Breast epithelium (tissue), 3 donors: ENCODE data around the gene CAPZA1.

Experiments used
- POLR2A ChIP-seq: fragments of 450-650 bp; IDR thresholded peaks from one replicate; pipeline ENCODE4 v1.6.1; 2016; ENCODE audit warnings: antibody characterized with exemption, mild to moderate bottlenecking, moderate library complexity
- POLR2AphosphoS5 ChIP-seq, 3 donors: sonication (generic); formaldehyde crosslinking; IDR thresholded peaks; one replicate each; pipeline ENCODE4 v1.6.1; 2017; ENCODE audit warnings: antibody characterized with exemption in 3 of 3
- TF ChIP-seq, protein P1 (sequence below), 3 donors: fragments of 450-650 bp; IDR thresholded peaks; one replicate each; pipeline ENCODE4 v1.5.1; 2016 to 2017; ENCODE audit warnings: antibody characterized with exemption in 3 of 3, mild to moderate bottlenecking in 3 of 3, moderate library complexity in 3 of 3

GRCh38 chr1:112618114-112618720 lies 1.4 kb upstream of the CAPZA1 start:
- TF ChIP-seq POLR2AphosphoS5 (IDR thresholded peaks at IDR 0.05) (no peak), POLR2A (no peak)
- TF ChIP-seq, protein P1, sequence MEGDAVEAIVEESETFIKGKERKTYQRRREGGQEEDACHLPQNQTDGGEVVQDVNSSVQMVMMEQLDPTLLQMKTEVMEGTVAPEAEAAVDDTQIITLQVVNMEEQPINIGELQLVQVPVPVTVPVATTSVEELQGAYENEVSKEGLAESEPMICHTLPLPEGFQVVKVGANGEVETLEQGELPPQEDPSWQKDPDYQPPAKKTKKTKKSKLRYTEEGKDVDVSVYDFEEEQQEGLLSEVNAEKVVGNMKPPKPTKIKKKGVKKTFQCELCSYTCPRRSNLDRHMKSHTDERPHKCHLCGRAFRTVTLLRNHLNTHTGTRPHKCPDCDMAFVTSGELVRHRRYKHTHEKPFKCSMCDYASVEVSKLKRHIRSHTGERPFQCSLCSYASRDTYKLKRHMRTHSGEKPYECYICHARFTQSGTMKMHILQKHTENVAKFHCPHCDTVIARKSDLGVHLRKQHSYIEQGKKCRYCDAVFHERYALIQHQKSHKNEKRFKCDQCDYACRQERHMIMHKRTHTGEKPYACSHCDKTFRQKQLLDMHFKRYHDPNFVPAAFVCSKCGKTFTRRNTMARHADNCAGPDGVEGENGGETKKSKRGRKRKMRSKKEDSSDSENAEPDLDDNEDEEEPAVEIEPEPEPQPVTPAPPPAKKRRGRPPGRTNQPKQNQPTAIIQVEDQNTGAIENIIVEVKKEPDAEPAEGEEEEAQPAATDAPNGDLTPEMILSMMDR (IDR thresholded peaks at IDR 0.05), result no peak
